Measurements from ENCODE around the gene ETF1.

The ETF1 gene

GRCh38 chr5:138460032-138460693 is 82.9 kb downstream of the ETF1 start:
- no peak for DNase-seq

- DNase-seq: peak; percentile 87 to 91
Observed at GRCh38 chr5:138459311-138459933, 83.6 kb downstream of the ETF1 start.

DNA sequence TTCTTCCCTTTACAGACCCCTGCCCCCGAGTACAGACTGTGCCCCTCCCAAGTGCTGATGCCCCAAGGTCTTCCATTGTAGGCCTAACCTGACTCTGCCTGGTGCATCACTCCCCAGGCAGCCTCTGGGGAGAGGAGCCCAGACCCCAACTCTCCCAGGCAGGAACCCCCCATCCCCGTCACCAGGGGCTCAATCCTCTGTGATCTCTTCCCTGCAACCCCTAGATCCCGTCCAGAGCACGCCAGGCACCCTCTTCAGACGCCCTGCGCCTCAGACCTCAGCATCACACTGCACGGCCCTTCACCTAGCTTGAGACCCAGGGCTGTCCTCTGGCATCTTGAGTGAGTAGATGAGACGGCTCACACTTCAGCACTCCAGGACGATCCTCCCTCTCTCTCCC is 84.2 kb downstream of the ETF1 start:
- DNase-seq: no peak

- DNase-seq: no peak
Observed at GRCh38 chr5:138458384-138458783, 84.7 kb downstream of the ETF1 start.

DNA sequence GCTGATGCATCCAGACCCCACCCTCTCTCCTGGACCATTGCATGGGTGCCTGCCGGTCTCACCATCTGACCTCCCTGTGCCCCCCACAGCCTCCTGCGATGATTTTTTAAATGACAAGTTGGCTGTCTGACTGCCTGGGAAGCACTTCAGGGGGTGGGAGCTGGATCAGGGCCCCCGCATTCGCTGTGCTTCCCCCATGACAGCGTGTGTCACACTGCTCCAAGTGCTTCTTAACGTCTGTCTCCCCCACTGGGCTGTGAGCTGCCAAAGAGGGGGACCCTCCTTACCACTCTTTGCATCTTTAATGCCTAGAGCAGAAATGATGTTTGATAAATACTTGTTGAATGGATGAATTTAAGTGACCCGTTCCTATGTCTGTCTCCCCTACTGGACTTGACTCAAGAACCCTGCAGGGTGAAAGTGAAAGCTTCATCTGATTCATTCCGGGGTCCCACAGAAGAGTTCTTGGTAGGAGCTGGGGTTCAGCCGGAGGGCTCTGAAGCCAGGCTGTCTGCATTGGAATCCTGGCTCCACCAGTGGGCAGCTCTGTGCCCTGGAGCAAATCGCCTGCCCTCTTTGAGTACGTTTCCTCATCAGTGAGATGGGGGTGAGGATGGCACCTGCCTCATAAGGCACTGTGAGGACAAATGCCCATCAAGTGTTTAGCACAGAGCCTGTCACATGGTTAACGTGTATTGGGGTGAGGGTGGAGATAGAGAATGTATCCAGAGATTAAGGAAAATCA is 85.3 kb downstream of the ETF1 start:
- DNase-seq: no peak
